NCI-H1092 (cell line): ENCODE measurements around the gene SPRYD3.
"Not testable (repeated sequence)": the region's sequence is repeated elsewhere in the genome, so short reads cannot be mapped to it uniquely, and the experiment has no call there.

ENCODE experiments used
- DNase-seq: peaks from one replicate; lab custom pipeline; 2025; lab: John Stamatoyannopoulos, UW

Gene SPRYD3

DNA sequence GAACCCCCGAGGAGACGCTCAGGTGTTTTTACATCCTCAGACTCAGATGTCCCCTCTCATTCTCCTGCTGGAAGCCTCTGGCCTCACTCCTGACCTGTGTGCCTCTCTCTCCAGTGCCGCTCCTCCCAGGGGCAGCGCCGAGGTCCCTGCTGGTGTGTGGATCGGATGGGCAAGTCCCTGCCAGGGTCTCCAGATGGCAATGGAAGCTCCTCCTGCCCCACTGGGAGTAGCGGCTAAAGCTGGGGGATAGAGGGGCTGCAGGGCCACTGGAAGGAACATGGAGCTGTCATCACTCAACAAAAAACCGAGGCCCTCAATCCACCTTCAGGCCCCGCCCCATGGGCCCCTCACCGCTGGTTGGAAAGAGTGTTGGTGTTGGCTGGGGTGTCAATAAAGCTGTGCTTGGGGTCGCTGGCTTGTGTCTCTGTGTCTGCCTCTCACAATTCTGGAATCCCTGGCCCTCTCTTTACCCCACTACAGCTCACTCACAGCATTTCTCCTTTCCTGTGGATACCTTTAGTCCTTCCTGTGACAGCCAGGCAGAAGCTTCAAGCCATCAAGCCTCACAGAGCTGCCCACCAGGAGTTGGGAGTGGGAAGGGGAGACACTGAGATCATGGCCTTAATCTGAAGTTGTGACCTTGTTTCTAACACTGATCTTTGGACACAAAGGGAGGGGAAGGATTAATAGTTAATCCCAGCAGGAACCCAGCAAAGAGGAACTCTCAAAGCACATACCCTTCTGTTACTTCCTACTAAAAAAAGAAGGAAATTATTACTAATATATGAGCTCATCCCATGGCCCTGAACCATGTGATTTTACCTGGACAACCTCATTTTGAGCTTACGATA, 23.0 kb upstream of the SPRYD3 start:
- DNase-seq: no peak

DNA sequence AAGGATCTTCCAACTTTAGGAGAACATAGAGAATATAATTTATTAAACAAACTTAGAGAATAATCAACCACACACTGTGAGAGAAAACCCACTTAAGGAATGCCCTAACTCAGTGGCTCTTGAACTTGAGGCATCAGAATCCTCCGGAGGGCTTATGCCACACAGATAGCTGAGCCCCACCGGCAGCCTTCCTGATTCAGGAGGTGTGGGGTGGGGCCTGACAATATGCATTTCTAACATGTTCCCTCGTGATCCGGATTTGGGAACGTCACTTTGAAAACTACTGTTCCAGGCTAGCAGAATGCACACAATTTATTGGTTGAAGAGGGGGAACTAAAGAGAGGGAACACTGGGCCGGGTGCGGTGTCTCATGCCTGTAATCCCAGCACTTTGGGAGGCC, 22.1 kb upstream of the SPRYD3 start:
- DNase-seq: no peak

DNA sequence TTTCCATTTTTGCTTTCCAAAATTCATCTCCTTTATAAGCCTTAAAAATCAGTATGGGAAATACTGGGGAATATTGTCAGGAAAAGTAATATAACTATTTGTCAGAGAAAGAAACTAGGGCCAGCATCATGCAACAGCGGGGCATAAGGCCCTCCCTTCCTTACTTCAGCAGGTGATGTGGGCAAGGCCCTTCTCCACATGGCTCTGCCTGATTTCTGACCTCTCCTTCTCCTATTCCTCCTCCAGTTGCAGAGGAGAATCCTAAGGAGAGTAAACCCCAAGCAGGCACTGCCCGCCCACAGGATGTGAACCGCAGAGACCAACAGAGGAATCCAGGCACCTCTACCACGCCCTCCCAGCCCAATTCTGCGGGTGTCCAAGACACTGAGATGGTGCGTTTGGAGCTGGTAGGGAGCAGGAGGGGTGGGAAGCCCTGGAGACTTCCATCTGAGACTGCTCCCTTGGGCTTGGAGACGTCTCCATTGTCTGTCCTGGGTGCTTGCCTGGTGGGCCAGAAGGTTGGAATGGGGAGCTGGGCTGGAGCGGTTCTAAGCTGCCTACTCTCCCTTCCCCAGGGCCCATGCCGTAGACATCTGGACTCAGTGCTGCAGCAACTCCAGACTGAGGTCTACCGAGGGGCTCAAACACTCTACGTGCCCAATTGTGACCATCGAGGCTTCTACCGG, 21.4 kb upstream of the SPRYD3 start:
- DNase-seq: no peak

DNA sequence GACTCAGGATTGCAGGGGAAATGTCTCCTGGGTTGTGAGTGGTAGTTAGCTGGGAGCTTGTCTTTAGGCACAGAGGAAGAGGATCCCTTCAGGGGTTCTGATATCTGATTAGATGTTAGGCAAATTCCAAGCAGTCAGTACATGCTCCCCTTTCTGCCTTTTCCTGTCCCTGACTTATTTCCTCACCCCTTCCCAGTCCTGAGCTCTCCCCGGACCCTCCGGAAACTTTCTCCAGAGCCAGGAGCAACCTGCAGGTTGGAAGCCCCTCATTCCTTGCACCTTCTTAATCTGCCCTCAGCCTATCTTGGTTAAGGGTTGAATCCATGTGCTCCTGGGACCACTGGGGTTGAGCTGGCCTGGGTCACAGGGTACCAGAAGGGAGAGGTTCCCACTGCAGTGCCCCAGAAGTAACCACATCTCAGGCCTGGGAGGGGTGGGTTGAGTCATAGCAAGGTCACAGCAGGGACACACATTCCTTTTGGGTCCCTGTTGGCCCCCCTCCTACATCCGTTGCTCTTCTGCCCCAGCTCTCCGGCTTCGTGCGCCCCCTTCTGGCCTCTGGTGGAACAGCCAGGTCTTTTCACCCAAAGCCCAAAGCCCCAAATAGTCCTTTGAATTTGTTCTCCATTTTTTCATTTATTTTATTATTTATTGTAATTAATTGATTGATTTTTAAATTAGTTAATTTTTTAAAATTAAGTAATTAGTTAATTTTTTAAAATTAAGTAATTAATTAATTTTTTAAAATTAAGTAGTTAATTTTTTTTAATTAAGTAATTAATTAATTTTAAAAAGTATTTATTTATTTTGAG, 20.1 kb upstream of the SPRYD3 start:
- DNase-seq: peak; percentile 27

DNA sequence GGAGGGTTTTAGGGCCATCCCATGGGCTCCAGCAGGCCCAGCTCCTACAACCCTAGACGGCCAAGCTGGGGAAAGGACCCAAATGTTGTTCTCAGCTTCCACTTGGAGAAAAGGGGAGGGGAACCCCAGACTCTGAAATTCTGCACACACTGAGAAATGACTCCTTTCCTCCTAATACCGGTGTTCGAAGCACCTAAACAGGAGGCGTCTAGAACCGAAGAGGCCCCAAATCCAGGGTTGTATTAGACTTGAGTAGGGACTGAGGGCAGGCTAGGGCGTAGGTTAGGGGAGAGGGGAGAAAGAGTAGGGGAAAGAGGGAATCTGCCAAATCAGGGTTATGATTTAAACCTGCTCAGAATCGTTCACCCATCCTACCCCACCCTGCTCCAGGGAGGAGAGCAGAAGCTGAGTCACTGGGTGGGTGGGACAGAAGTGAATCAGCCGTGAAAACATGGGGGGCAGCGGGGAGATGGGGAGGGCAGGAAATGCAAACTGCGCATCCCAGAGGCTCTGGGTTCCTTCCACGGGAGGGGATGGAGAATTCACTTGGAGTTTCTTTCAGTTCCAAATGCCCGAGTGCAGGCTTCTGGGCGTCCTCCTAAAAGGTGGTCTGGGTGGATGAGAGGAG, 19.3 kb upstream of the SPRYD3 start:
- DNase-seq: no peak

DNA sequence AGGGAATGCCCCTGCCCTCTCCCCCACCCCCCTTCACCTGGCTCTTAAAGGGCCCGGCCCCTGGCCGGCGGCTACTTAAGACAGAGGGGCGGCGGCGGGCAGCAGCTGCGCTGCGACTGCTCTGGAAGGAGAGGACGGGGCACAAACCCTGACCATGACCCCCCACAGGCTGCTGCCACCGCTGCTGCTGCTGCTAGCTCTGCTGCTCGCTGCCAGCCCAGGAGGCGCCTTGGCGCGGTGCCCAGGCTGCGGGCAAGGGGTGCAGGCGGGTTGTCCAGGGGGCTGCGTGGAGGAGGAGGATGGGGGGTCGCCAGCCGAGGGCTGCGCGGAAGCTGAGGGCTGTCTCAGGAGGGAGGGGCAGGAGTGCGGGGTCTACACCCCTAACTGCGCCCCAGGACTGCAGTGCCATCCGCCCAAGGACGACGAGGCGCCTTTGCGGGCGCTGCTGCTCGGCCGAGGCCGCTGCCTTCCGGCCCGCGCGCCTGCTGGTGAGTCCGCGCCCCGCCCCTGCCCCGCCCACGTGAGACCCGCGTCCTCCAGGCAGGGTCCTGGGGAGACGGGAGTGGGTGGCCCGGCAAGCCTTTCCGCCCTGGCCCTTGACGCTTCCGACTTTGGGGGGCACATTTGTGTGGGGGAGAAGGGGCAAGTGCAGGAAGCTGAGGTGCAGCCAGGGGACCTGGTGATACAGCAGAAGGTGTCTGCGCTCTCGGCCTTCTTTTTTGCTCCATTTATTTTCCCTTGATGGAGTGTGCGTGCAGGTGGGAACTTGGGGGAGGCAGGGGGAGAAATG, 18.6 kb upstream of the SPRYD3 start, which contains the start of gene IGFBP6:
IGFBP6 (plus strand) TSS at position 104 of the 790 bp plus-strand sequence; CDS start at position 155, 51 bp downstream.
- DNase-seq: peak; percentile 13

DNA sequence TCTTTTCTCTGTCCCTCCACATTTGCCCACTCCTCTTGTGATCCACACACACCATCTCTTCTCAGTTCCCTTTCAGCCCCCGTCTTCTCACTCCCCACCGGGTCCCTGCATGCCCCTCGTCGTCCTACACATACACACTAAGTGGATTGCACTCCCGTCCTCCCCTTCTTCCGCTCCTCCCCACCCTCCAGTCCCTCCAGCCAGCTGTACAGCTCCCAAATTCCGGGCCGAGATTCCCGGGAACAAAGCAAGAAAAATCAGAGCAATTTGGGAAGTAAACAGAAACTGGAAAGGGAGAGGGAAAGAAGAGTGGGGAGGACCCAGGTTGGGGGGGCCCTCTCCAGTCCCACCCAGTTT, 18.0 kb upstream of the SPRYD3 start:
- DNase-seq: no peak

DNA sequence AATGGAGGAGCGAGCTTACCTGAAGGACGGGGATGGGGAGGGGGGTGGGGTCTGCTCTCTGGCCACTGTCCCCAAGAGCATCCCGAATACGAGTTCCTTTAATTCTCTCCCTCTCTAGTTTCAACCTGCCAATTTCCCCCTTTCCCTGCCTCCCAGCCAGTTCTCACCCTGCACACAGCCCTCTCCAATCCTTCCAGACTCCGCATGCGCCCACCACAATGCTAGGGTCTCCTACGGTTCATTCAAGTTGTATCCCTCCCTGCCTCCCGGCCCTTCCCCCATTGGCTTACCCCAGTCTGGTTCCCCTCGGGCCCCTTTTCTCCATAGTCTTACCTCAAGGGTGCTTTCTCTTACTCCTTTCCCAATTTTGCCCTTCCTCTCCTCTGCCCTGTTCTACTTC, 17.6 kb upstream of the SPRYD3 start:
- no peak for DNase-seq

DNA sequence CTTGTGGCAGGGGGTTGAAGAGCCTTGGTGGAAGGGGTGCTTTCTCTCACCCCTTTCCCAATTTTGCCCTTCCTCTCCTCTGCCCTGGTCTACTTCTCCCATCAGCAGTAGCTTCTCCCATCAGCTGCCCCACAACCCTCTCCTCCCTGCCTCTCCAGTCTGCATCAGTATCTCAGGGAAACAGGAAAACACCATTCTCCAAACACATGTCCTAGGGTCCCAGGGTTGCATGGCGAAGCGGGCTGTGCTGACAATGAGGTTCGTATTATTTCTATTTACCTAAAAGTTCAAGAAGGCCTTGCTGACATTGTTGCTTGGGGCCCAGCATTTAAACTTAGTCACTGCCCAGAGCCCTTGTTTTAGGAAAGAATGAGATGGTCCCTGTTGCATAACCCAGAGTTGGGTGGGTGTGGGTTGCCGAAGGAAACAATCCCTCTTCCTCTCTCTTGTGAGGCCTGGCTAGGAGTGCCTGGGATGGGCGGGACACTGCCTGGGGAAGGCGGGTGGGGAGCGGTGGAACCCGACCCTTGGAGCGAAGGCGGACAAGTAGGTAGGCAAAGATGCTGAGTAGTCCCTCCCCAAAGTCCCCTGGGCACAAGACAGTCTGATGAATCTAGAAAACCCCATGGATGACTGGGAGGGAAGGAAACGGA, 17.0 kb upstream of the SPRYD3 start:
- no peak for DNase-seq

DNA sequence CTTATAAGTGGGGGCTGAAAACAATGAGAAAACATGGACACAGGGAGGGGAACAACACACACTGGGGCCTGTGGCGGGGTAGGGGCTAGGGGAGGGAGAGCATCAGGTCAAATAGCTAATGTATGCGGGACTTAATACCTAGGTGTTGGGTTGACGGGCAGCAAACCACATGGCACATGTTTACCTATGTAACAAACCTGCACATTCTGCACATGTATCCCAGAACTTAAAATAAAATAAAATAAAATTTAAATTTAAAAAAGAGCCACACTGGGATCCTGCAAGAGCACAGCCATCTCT, 16.4 kb upstream of the SPRYD3 start:
- not testable (repeated sequence) for DNase-seq

DNA sequence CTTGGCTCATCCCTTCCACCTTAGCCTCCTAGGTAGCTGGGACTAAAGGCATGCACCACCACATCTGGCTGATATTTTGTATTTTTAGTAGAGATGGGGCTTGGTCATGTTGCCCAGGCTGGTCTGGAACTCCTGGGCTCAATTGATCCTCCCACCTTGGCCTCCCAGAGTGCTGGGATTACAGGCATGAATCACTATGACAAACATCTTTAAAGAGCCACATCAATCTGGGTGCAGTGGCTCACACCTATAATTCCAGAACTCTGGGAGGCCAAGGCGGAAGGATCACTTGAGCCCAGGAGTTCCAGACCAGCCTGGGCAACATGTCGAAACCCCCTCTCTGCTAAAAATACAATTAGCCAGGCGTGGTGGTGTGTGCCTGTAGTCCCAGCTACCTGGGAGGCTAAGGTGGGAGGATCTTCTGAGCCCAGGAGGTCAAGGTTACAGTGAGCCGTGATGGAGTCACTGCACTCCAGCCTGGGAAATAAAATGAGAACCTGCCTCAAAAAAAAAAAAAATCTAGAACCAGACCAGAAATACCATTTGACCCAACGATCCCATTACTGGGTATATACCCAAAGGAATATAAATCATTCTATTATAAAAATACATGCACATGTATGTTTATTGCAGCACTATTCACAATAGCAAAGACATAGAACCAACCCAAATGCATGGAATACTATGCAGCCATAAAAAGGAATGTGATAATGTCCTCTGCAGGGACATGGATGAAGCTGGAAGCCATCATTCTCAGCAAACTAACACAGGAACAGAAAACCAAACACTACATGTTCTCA, 15.8 kb upstream of the SPRYD3 start:
- not testable (repeated sequence) for DNase-seq

DNA sequence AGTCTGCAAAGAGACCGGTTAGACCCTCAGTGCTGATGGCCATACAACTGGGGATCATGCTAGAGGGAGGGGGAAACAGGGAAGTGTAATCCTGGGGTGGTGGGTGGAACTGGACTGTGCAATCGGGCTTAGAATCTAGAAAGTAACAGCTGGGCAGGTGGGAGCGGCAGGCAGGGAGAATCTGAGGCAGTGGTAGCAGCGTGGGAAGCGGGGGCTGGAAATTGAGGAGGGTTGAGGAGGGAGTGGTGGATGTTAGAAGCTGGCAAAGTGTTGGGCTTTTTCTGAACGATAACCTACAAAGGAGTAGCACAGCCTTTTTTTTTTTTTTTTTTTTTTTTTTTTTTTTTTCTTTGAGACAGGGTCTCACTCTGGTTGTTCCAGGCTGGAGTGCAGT, 15.2 kb upstream of the SPRYD3 start:
- no peak for DNase-seq

DNA sequence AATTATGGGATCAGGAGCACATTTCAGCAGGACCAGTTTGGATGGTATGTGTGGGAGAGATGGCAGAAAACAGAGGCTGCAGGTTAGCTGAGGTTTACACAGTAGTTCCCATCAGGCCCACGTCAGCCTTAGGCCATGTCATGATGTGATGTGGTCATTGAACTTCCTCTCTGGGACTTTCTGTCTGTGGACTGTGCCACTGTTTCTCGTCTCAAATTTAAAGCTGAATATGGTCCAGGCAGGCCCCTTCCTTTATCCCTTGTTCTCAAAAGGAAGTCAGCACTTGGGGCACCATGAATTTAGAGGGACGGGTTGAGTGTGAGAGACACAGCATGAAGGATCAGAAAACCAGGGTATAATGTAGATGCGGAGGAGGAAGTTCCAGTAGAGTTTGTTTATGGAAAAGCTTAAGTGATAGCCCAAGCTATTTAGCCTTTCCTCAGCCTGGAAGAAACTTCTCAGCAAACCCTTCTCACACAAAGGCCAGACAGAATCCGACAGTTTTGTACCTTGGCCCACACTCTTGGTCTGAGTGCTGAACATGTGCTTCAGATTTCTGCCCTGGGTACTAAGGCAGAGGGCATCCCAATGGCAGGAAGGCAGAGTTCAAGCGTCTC, 14.7 kb upstream of the SPRYD3 start:
- no peak for DNase-seq

DNA sequence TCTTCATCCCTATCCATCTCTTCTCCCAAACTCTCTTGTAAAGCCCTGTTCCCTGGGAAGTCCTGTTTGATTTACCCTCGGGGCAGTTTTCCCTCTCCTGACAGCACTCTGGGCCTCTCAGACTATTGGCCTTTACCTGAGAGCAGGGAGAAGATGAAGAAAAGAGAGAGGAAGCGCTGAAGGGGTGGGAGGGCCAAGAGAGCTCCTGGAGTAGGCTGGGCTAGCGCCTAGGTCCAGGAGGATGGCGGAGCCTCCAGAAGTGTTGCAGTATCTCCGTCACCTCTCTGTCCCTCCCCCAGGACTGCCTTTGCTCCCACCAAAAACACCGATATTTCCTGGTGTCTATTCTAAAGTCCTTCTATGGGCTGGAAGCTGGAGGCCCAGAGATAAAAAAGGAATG, 12.6 kb upstream of the SPRYD3 start:
- DNase-seq: no peak

DNA sequence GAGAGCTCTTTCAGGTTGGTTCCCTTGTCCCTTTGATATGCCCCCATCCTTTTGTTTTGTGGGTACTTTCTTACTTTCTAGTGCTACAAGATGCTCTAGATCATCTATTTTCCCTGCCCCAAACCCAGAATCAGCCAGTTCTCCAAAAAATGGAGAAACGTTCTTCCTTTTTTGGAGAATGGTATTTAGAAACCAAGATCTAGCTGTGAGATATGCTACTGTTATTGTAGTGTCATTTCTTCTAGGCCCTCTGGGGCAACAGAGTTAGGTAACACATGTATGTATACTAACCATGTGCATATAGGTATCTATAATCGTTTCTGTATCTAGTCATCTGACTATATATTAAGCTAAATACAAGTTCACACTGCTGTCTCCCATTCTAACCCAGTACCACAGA, 11.4 kb upstream of the SPRYD3 start:
- no peak for DNase-seq

DNA sequence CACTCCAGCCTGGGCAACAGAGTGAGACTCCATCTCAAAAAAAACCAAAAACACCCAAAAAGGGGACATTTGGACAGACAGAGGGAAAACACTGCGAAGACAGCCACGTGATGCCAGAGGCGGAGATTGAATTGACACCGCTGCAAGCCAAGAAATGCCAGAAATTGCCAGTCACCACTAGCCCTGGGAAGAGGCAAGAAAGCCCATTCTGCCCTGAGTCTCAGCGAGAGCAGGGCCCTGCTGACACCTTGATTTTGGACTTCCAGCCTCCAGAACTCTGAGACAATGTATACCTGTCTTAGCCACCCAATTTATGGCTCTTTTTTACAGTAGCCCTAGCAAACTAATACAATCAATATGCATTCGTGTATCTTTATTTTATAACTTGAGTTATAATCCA, 10.9 kb upstream of the SPRYD3 start:
- DNase-seq: no peak

DNA sequence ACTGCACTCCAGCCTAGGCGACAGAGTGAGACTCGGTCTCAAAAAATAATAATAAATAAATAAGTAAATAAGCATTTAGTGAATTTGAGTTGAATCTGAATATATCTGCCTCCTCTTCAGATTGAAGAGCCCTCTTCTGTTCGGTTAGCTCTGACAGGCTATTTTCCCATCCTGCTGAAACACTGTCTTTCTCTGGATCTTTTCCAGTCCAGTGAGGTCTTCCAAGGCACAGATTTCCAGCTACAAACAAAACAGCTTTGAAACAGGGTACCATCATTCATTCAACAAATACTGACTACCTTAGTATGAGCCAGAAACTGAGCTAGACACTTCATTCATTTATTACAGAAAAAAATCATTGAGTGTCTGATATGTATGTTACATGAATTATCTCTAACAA, 7.2 kb upstream of the SPRYD3 start:
- no peak for DNase-seq

DNA sequence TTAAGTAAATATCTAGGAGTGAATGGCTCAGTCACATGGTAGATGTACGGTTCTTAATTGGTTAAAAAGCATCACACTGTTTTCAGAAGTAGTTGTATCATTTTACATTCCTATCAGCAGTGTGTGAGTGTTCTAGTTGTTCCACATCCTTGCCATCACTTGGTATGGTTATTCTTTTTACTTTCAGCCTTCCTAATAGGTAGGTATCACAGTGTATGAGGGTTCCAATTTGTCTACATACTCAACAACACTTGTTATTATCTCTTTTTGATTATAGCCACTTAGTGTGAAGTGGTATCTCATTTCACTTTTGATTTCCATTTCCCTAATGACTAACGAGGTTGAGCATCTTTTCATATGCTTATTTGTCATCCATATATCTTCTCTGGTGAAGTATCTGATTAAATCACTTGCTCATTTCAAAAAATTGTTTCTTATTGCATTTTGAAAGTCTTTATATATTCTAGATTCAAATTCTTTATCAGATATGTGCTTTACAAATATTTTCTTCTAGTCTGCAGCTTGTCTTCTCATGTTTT, 3.5 kb upstream of the SPRYD3 start:
- DNase-seq: no peak

DNA sequence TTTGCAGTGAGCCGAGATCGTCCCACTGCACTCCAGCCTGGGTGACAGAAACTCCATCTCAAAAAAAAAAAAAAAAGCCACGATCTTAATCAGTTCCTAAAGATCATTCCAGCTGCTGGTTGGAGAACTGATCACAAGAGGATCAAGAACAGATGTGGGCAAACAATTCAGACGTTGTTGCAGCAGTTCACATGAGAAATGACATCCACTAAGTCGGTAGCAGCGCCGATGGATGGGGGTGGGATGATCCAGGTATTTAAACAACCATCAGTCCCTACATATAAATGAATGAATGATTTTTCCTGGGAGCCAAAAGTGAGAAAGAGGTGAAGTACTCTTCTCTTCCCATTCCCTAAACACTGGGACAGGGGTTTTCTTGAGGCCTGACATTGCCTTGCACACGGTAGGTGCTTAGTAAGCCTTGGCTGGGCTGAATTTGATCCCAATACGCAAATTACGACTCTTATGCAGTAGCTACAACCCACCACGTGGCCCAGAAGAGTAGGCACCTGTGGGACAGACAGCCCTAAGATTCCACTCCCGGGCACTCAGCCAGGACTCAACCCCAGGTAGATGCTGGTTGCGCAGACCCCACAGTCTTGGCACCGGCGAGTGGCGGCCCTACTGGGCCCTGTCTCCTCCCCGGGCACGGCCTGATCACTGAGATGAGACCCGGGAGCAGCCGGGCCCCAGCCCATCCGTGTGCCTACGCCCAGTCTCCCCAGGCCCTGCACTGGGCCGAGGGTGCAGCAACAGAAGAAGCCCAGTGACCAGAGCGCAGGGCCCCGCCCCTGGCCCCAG, 565 bp downstream of the SPRYD3 start:
- no peak for DNase-seq
